Upper lobe of left lung (tissue), 4 donors: ENCODE measurements around the gene SIVA1.

Experiments used
- CTCF ChIP-seq, 6 experiments: fragments of 450-650 bp in 4 of 6; fragments of 200-600 bp in 2 of 6; sonication (generic) in 2 of 6; IDR thresholded peaks; one replicate each; pipeline ENCODE4 v1.5.1; 2016 to 2019; ENCODE audit warnings: antibody characterized with exemption in 6 of 6
- POLR2A ChIP-seq, 4 donors: fragments of 450-650 bp; IDR thresholded peaks; one replicate each; pipeline ENCODE4 v1.5.1; 2016 to 2017; ENCODE audit warnings: antibody characterized with exemption in 4 of 4, mild to moderate bottlenecking in 2 of 4
- POLR2AphosphoS5 ChIP-seq, 2 donors: sonication (generic); formaldehyde crosslinking; IDR thresholded peaks; one replicate each; pipeline ENCODE4 v1.5.1; 2017; ENCODE audit warnings: antibody characterized with exemption in 2 of 2

- no peak for TF ChIP-seq CTCF (IDR thresholded peaks at IDR 0.05)
- TF ChIP-seq POLR2A (IDR thresholded peaks at IDR 0.05): no peak
- TF ChIP-seq POLR2AphosphoS5 (IDR thresholded peaks at IDR 0.05): no peak
These were observed 723 bp downstream of the SIVA1 start for GRCh38 chr14:104753528-104754212.
